Activated T-cell treated with anti-CD3 and anti-CD28 coated beads, Interleukin-2, amount 50 U/mL, for 1 hour (primary cell): ENCODE data around the gene IRAK1.
A peak's percentile ranks its signal among the peaks of the same experiment; 100 is the strongest.

Experiments
- DNase-seq: peaks from one replicate; pipeline ENCODE4 v3.0.0-alpha.2; 2020

The IRAK1 gene

DNA sequence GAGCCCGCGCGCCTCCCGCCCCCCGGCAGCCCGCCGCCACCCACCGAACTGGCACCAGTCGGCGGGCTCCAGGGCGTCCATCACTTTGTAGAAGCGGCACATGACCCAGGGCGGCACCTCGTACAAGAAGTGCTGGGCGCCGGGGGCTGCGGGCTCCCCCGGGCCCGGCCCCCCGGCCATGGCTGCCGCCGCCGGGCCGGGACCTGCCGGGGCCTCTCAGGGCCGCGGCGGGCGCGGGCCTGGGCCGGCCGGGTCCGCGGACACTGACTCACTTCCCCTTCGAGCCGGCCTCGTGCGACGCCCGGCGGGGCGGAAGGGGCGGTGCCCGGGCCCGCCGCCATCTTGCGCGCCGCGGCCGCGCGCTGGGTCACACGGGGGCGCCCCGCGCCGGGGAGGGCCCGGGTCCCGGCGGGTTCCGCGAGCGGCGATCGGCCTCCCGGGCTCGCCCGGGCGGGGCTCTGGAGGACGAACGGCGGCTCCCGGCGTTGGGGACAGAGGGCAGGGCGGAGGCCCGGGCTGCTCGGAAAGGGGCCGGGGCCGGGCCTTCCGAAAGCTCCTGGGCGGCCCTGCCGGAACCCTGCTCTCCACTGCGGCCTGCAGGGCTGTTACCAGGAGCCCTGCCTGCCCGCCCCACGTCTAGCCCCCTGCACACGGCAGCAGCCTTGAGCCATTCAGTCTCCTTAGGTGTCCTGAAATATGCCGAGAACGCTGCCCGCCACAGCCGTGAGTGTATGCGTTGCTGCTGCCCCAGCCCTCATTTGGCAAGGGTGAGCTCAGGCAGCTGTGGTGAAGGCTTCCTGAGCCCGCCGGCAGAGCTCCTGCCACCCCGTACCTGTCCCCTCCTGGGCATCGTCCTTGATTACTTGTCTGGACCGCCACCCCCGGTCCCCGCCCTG, at the start of gene IRAK1:
Gene IRAK1, minus strand, starts transcription at position 270 of the 896 bp plus-strand sequence. Its CDS starts 90 bp downstream, at position 180.
- DNase-seq = peak; percentile 68

DNA sequence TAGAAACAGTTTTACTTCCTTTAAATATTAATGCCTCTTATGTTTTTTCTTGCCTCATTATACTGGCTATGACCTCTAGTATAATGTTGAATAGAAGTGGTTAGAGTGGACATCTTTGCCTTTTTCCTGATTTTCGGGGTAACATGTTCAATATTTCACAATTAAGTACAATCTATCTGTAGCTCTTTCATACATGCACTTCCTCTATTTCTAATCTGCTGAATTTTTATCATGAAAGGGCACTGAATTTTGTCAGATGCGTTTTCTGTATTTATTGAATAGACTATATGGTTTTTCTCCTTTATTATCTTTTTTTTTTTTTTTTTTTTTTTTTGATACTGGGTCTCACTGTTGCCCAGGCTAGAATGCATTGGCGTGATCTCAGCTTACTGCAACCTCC, 48.9 kb upstream of the IRAK1 start:
- no peak for DNase-seq

DNA sequence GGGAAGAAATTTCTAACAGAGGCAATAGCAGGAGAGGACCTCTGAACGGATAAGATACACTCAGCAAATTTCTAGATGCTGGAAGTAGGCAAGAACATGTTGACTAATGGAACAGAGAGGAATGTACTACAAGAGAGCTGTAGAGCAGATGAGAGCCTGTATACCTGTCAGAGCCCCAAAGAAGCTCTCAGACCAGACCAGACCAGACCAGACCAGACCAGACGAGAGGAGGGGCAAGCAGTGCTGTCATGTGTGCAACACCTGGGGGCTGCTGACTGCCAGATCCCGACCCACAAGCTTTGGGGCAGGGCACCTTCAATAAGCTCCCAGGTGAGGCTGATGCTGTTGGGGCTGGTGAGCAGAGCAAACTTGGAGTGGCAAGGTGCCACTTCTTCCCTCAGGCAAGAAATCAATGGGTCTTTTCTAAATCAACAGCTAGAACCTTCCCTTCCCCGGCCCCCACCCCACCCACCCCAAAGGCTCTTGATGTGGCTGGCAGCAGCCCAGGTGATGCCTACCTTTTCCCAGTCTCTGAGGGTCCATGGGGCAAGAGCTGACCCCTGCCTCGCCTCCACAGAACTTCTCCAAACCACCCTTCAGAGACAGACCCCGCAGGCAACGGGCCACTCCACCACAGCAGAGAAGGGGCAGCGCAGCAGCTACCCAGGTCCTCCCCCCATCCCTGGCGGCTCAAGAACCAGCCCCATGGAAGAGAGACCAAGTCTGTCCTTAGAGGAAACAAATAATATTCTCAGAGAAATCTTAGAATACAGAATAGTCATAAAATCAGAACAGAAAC, 45.1 kb upstream of the IRAK1 start:
- no peak for DNase-seq

DNA sequence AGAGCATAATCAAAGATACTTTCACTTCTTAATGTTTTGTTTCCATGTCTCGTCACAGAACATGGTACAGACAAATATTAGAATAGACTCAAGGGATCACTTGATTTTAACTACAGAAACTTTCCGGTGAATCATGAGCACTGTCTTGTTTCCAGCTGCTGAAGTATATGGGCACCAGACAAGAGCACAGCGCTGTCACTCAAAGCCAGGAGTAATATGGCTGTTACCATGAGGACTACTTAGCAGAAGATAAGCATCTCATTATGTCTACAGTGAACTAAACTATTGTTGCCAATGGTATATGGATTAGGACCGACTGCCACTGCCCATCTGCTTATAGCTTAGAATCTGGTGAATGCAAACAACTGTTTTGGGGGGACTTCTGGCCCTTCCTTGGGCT, 43.5 kb upstream of the IRAK1 start:
- DNase-seq = no peak

DNA sequence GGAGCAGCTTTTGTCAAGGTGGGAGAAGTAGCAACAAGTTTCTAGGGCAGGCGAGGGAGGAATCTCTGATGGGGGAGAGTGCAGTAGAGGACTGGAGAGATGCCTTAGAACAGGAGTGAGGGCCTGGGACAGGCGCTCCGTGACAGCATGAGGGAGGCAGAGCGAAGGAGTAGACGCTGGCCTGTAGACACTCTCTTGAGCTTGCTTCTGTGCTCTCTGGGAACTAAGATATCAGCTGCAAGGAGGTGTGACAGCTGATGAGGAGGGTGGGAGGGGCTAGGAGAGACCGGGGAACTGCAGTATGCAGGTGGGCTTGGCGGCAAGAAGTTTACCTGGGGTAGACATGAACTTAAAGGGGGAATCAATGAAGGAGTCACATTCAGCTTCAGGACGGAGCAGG, 42.1 kb upstream of the IRAK1 start:
- DNase-seq = no peak

DNA sequence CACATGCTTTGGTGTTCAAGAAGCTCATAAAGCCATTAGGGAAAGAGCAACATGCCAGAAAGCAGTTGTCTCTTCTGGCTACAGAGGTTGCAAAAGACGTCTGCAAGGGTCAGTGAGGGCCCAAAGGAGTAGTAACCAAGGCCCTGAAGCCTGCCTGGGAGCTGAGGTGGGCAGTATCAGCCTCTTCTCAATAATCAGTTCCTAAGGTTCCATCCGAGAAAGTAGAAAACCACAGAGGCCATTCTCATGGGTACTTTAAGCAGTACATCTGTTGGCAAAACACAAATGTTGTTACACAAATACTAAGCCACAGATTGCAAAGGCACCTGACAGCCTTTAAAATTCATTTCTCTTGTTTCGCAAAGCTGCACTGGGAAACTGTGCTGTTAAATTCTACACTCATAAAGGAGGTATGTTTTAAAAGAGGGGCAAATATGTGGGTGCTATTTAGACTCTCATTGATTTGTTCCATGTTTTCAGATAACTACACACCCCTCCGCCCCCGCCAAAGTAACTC, 40.1 kb upstream of the IRAK1 start:
- no peak for DNase-seq

DNA sequence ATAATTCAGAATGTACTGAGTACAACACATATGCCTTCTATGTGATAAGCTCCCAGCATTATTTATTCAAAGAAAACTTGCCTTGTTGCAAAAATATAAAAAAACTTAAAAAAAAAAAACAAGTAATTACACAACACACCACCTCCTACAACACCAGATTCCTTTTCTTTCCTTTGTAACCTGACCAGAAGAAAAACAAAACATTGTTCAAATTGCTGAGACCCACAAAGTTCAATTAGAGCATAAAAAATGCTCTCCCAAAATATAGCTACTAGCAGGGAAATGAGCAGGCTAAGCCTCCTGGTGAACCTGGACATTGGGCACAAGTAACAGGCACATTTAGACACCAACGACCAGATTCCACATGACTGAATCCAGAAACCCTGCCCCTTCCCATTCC, 39.5 kb upstream of the IRAK1 start:
- DNase-seq = no peak

DNA sequence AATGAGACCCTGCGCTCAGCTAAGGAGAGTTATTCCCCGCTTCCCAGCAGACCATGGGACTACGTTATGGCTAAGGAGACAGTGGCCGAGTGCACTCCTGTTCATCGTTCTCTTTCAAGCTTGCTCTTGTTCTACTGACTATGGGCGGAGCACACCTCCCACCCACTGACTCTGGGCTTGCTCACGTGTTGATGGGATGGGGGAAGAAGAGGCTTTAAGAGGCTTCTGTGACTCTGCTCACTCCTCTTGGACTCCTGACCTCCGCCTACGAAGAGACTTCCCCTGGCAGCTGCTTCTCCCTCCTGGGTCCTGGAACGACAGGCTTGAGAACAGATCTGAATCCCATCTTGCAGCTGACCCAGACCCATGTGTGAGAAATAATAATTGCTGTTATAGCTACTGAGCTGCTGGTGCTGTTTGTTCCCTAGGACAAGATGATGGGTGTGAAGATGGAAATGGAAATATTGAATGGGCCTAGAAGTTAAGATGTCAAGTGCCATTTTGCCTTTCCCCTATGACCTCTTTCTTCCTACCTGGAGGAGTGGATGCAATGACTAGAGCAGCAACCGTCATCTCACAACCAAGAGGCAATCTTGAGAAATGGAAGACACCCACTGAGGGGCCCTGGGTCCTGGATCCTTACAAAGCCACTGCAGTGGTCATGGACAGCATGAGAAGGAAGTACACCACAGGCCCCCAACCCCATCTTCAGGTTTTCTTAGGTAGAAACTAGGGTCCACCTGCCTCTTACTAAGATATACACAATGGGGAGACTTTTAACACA, 38.7 kb upstream of the IRAK1 start:
- DNase-seq = no peak

DNA sequence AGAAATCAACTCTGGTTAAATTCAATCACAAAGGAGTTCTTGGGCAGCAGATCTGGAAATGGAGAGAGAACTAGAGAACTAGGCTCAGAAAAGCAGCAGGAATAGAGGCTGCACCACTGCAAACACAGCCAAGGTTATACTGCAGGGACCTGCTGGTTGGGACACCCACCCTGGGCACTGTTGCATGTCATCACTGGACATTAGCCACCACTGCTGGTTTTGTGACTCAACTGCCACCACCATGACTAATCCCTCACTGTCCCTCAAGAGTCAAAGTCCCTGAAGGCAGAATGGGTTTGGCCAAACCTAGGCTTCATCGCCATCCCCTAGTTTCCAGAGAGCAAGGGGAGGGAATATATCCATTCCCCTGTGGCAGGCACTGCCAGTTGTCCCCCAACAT, 38.1 kb upstream of the IRAK1 start:
- DNase-seq = no peak

DNA sequence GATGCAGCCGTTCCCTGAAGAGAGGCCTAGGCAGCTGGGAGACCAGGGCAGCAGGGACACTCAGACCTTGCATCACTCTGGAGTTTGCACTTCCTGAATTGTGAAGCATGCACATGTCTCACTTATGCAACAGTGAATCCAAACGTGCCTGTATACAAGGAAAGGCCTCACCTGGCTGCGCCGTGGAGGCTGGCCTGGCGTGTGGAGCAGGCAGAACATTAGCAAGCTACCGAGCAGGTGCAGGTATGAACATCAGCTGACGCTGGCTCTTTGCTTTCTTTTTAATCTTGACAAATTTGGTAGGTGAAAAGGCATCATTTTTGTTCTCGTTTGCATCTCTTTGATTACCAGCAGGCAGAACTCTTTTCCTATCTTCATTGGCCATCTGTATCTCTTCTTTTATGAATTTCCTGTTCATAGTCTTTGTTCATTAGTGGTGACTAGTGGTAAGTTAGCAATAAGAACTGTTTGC, 37.1 kb upstream of the IRAK1 start:
- DNase-seq = no peak

DNA sequence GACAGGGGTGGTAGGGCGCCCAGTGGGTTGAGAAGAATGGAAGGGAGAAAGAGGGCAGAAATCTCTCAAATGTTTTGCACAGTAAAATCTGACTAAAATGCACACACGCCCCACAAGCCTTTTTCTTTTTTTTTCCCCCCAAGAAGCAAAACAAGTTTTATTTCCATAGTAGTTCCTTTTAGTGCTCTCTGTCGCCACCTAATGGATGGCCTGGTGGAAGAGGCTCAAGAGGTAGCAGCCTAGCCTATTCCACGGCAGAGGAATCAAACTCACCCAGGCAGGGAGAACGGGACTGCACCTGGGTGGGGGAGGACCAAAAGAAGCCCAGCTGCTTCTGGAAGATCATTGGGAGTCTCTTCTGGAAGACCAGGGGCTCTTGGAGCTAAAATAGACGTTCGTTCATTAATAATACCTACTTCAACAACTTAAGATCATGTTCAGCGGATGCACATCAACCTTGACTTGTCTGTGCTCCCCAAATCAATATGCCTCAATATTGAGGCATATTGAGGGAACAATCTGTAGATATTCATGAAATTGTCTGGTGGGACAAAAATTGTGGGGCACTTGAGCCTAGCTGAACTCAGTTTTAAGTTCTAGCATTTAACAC, 31.6 kb upstream of the IRAK1 start:
- peak; percentile 68 for DNase-seq

DNA sequence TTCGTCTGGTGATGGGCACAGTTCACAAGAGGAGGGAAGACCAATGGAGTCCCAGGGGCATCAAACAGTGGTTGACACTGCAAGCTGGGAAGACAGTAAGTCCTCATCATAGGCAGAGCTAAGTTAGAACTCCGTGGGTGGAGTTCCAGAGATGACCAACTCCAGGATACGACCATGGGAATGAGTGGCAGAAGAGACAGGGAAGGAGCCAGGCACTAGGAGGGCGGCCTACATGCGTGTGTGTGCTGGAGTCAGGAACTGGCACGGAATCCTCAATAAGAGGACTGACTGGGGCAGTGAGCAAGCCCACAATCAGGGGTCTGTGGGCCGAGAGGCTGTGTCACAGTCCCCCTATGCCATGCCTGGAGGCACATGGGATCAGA, 30.4 kb upstream of the IRAK1 start:
- no peak for DNase-seq

DNA sequence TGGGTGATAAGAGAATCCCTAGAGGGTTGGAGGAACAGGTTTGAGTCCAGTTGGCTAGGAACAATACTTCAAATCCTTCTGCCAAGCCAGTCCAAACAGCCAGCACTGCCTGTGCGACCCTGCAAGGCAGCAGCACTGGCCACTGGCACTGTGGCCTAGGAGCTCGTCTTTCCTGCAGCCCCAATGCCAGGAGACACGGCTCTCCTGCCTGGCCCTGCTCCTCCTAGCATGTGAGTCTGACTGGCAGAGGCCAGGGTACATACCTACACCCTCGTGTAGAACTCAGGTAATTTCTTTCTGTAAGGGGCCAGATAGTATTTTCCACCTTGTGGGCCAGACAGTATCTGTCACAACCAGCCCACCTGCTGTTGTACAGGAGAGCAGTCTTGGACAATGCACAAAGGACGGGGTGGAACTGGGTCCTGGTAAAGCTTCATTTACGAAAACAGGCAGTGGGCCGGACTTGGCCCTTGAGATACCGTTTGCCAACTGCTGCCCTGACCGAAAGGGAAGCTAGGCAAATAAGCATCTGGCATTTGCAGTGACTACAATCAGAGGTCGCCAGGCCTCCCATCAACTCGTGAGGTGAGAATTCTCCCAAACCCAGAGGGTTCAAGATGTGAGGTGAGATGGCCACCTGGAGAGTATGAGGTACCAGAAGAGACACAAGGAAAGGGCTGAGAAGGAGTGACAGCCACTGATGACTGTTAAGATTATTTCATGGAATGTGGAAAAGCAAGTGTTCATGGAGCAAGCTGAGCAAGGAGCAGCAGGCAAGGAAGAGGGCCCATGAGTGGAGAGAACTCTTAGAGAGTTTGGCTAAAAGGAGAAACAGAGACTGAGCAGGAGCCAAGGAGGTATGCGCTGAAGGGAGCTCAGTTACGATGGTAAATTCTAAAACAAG, 29.8 kb upstream of the IRAK1 start:
- no peak for DNase-seq

DNA sequence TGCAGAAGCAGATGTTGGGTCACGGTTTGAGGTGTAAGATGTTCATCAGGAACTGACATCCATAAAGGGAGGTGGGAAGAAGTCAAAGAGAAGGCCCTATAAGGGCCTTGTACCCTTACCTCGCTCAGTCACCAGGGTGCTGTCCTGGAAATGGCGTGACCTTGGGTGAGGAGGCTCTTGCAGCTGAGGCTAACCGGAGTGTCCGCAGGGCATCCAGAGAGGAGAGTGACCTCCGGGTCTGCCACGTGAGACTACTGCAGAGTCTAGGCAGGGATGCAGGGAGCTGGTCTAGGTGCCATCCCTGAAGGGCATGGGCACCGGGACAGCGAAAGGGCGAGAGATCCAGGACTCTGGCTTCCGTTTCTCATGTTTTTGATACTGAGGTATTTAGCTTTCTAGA, 28.7 kb upstream of the IRAK1 start:
- no peak for DNase-seq

DNA sequence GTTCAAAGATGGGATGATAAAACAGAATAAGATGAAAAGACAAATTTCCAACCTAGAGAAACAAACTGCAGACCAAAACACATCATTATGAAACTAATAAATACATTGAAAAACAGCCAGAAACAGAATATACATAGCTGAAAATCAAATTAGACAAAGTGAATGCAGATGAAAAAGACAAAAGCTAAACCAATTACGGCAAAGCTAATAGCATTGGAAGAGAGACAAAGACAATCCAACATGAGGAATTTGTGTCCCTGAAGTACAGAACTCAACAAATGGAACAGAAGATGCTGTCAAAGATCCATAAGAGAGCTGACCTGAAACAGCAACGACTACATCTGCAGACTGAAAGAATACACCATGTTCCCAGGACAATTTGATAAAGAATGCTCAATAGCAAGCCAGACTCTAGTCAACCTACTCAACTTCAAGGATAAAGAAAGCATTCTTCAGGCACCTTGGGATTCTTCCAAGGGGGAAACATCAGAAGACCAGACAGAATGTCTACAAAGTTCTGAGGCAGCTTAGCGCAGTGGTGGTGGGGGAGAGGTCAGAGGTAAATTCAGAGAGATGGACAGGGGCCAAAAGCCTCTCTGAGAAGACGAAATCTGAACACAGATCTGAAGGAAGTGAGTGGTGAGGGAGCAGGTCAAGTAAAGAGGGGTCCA, 27.4 kb upstream of the IRAK1 start:
- DNase-seq = no peak

DNA sequence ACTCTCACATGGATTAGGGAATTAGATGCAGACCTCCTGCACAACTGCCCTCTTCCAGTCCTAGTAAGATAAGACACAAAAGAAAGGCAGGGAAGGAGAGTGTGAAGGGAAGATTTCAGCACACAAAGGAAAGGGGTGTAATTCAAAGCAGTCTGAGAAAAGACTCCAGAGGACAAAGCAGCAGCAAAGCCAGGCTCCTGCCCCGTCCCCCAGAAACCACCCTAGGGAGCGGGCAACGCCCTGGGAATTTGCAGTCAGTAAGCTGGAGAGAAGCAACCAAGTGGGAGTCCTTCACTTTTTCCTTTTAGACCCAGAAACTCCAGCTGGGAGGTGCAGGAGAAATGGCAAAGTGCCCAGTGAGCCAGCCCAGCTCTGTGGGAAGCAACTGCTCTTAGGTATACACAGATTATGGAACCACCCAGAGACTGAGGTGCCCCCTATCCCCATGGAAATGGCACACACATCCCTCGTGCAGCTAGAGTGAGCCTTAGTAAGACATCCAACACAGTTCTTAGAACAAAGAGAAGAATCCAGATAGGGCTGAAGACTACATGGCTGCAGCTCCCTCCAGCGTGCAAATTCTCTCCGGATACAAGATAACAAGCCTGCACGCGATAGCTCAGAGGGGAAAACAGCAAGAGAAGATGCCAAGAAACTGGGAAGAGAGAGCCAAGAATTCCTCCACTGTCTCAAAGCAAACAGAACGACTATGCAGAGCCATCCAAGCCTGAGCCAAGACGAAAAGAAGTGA, 26.5 kb upstream of the IRAK1 start:
- no peak for DNase-seq

DNA sequence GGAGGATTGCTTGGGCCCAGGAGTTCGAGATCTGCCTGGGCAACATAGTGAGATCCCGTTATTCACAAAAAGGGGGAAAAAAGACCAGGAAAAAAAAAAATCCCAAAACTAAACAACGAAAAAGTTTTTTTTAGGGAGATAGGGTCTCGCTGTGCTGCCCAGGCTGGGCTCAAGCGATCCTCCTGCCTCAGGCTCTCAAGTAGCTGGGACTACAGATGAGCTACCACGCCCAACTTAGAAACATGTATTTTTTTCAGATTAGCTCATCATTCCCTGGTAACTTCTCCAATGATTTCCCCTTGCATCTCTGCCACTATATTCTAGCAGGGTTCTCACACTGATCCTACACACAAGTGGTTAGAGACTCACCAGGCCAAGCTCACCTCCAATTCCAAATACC, 24.4 kb upstream of the IRAK1 start:
- no peak for DNase-seq

DNA sequence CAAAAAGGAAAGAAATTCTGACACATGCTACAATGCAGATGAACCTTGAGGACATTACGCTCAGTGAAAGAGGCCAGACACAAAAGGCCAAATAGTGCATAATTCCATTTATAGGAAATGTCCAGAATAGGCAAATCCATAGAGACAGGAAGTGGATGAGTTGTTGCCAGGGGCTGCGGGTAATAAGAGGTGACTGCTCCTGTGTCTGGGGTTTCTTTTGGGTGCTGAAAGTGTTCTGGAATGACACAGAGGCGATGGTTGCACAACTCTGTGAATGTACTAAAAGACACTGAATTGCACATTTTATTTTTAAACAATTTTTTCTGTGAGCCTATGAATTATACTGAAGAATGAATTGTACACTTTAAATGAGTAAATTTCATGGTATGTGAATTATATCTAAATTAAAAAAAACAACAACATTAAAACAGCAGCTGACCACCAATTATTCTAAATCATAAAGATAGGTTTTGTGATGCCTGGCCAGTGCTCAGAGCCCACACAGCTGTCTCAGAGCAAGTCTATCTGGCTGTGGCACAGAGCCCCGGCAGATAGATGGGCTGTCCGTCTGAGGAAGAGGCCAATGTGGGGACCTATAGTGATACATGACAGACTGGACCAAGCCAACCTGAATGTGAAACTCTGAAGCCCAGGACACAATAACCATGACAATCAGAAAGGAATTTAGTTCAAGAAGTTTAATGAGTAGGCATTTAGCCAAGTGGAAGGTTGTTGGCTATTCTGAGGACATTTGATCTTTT, 23.5 kb upstream of the IRAK1 start:
- no peak for DNase-seq

DNA sequence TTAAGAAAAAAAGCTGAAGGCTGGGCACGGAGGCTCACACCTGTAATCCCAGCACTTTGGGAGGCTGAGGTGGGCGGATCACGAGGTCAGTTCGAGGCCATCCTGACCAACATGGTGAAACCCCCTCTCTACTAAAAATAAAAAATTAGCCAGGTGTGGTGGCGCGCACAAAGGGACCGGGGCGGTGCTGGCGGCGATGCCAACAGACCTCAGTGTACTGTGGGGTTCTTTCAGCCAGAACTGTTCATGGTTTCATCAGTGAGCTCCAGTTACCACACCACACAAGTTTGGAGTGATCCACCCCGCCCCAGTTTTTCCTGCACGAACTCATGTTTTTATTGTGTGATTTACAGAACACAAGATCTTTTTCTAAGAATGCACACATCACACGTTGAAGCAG, 21.2 kb upstream of the IRAK1 start:
- DNase-seq = no peak
